Activated T-helper 1 cell treated with Interleukin-2 at 50 U/mL for 16 hours (primary cell): ENCODE data around the gene SOX21.

Experiments used
- DNase-seq: peaks from one replicate; pipeline ENCODE4 v3.0.0-alpha.2; 2020; ENCODE audit warnings: low read depth

Gene SOX21

DNA sequence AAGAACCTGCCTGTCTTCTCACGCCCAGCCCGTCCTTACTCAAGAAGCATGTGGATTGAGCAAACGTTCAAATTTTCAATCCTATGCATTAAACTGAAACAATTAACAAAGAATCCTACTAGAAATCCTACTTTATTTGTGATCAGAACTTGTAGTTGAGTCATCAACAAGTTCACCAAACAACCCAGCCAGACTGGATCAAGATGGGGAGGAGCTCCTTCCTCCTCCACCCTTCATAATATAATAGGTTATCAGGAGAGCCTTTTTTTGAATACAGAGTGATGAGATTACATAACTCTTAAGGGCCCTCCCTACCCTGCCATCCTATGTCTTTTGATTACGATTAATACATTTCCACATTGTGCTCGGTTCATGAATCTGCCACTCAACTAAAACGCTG, 32.7 kb downstream of the SOX21 start:
- no peak for DNase-seq

DNA sequence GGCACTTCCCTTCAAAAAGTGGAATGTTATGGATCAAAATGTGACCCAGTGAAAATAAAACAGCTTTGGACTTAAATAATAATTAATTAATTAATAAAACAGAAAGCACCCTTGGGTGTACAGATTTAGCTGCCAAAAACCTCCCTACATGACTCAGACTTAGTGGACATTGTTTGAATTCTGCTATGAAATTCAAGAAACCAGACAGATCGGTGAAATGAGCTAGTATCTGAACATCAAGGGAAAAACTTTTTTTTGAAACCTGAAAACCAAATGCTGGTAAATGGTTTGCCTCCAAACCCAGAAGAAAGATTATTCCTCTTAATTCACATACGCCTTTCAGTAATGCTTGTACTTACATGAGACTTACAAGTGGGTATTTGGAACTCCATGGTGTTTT, 33.5 kb downstream of the SOX21 start:
- no peak for DNase-seq

DNA sequence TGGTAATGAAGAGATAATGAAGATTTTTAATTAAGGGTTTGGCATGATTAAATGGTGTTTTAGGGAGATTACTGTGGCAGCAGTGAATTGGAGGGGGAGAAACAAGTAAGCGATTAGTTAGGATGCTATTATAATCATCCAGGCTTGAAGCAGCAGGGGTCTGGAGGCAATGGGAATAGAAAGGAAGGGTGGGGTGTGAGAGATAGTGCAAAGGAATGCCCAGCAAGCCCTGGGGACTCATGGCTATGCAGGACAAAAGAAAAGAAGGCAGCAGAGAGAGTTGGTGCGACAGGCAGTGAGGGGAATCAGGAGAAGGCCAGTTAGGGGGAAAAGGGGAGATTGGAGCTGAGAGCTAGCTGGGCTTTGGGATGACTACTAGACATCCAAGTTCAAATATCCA, 34.5 kb downstream of the SOX21 start:
- DNase-seq, result no peak

DNA sequence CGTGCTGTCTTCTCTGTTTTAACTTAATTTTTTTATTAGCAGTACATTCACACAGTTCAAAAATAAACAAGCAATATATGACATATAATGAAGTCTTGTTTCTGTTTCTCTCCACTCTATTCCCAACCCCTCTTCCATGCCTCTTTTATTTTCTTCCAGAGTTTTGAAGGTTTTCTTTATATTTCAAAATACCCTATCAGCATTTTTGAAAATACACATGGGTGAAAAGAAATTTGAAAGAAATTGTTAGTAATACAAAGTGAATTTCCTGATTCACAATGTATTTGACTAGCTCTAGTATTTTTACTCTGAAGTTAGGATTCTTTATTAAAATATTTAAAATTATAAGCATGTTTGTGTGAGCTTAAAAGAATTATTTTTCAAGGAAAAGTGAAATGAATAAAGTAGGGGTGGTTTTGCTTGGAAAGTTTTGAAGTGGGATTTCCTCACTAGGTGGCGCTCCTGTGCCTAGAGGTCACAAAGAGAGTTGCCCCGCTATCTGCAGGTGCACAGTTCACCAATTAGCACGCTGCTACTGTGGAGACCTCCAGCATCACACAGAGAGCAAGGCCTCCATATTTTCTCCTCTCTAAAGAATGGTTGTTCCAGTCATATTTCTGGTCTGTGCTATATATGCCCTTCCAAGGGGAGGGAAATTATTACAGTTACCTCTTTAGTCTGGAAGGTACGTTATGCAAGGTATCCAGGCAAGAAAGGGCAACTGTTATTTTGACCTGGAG, 37.6 kb downstream of the SOX21 start:
- DNase-seq, result peak; percentile 4

DNA sequence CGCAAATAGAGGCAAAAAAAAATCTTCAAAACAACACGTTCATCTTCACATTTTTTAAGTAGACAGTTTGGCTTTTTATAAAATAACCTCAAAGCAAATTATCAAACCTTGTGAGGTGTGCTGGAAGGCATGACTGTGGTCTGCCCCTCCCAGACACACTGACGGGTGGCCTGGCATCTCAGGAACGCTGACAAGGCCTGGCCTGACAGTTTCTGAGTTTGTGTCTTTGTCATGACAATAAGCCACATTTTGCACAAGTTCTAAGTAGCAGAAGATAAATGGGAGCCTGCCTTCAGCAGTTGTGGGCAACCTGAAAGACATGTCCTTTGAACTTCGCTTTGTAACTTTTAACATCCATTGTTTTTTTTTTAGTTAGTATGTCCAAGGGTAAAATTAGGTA, 38.5 kb downstream of the SOX21 start:
- no peak for DNase-seq

DNA sequence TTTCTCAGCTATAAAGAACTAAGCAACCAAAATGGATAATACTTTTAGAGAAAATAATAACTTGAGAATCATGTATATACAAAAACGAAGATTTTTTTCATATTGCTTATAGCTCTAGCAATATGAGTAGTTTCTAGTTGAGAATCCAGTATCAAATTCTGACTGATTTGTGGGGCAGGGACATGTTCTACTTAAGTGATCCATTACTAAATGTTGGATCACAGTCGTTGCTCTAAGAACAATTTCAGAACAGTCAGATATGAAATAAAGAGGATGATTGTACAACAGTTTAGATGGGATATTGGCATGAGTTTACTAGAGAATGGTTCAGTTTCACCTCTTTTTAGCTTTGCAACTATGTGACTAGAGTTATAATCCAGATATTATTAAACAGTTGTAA, 39.9 kb downstream of the SOX21 start:
- DNase-seq, result no peak

DNA sequence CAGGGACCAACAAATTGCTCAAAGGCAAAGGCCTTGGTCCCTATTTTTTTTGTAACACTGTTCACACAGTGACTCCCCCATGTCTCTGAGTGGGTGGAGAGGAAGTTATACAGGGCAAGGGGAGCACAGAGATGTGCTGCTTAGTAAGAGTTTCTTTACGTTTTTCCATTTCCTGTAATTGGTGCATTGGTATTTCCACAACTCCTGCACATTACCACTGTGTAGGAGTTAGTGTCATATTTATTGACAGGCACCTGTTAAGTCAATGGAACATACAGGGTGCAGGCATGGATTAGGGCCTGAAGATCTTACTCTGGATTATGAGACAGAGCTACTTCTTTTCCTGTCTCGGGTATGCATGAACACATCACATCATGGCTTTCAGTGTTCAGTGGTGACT, 45.2 kb downstream of the SOX21 start:
- no peak for DNase-seq

DNA sequence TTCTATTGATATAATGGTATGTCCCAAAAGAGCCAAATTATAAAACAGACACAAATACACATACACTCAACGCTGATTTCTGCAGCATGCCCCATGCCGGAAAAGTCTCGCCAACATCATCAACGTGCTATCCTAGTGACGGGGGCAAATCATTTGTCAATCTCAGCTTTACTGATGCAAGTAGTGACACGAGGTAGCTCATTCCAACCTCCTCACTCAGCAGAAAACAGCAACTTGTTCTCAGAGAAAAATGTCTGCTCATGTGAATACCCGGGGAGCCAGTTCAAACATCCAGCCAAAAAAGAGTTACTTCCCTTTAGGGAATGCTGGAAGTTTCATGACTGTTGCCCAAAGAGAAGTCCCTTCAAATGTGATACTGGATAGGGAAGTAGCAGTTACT, 46.3 kb downstream of the SOX21 start:
- no peak for DNase-seq

DNA sequence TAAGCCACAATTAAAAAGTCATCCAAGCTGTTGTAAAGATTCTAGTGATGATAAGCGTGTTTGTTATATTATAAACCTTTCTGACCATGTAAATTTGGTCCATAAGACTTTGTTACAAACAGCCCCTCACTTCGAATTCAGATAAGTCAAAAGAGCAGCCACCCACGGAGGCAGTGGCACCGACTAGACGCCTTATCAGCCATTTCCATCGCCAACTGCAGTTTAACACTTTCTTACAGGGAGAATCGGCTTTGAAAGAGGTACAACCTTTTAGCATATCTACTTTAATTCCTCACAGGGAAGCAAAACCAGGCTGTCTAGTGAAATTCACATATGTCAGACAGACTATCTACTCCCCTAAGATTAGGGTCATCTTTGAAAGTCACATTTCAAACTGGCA, 47.5 kb downstream of the SOX21 start:
- DNase-seq, result no peak

DNA sequence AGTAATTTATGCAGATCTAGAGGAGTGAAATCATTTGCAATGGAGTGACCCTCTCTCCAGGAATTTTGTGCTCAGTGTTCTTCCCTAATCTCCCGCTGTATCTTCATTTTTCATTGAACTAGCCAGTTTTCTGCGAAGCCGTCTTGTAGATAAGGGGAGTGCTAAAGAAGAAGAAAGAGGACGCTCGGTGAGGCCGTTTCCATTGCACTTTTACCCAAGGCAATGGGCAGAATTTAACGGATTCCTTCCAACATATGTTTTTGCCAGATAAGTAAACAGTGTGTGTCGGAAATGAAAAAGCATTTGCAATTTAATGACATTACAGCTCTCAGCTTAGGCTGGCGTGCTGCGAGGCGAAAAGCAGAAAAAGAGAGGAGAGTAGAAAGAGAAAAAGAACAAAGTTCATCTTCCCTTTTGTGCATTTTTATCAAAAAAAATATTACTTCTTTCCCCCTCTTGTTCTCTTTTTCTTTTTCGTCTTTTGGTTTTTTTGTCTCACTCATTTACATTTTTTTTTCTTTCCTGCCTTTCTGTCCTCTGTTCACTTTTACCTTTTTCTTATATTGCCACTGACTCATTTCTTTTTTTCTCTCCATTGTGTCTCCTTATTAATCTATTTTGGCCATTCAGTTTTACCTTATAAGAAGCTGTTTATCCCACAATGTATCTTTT, 49.9 kb downstream of the SOX21 start:
- no peak for DNase-seq

DNA sequence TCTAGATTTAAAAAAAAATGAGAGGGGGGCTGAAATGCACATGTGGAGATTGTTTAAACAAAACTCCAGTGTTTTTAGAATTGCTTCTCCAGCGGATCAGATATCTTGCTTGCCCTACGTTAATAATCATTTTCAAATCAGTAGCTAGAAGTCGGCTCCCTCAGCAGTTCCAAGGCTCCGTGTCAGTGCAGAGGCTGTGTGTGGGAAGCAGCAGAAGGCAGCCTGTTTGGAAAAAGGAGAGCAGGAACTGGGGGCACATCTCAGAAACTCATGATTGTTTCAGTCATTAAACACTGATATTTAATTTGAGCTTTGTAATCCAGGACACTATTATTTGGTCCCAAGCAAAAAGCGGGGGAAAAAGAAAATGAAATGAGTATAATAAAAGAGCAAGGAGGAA, 50.9 kb downstream of the SOX21 start:
- DNase-seq, result no peak

DNA sequence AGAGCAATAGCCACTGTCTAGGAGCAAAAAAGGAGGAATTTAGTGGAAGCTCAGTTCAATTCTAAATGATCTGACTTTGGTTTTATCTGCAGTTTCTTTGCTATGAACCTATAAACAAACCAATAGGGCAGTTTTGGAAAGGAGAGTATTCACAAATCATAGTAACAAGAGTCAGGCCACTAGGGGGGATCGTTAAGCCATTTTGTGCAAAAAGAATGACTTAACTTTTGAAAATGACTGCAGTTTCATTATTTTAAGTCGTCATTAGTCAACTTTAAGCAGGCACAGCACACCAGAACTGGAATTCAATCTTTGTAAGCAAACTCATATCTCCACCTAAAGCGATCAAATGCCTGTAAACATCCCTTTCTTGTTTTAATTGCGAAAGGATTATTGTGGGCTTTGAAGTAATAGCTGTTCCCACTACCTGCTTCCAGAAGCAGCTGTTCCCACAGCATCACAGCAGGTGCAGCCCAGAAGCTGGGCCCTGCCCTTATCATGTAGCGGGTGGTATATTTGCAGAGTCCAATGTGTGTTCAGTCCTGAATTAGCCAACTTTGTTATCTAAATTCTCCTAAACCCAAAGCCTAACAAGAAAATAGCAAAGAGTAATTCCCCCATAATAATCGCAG, 51.5 kb downstream of the SOX21 start:
- no peak for DNase-seq
